Stimulated activated CD8-positive, alpha-beta memory T cell treated with anti-CD3 and anti-CD28 coated beads, Interleukin-2, amount 100 ng/mL, for 48 hours (primary cell): ENCODE measurements around the gene NHERF1.

Source experiments
- DNase-seq, 2 donors: peaks; one replicate each; pipeline ENCODE4 v3.0.0-alpha.2; 2020; ENCODE audit warnings: low read depth in 2 of 2

Gene NHERF1

DNA sequence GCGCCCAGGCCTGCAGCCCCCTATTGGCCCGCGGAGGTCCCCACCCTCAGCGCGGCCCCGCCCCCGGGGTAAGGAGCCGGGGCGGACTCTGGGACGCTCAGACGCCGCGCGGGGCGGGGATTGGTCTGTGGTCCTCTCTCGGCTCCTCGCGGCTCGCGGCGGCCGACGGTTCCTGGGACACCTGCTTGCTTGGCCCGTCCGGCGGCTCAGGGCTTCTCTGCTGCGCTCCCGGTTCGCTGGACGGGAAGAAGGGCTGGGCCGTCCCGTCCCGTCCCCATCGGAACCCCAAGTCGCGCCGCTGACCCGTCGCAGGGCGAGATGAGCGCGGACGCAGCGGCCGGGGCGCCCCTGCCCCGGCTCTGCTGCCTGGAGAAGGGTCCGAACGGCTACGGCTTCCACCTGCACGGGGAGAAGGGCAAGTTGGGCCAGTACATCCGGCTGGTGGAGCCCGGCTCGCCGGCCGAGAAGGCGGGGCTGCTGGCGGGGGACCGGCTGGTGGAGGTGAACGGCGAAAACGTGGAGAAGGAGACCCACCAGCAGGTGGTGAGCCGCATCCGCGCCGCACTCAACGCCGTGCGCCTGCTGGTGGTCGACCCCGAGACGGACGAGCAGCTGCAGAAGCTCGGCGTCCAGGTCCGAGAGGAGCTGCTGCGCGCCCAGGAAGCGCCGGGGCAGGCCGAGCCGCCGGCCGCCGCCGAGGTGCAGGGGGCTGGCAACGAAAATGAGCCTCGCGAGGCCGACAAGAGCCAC lies at the start of gene NHERF1:
Gene NHERF1 (plus strand): TSS at position 100 of the 750 bp plus-strand sequence. CDS start 219 bp downstream, at position 319.
- peak; percentile 88 to 97 for DNase-seq

DNA sequence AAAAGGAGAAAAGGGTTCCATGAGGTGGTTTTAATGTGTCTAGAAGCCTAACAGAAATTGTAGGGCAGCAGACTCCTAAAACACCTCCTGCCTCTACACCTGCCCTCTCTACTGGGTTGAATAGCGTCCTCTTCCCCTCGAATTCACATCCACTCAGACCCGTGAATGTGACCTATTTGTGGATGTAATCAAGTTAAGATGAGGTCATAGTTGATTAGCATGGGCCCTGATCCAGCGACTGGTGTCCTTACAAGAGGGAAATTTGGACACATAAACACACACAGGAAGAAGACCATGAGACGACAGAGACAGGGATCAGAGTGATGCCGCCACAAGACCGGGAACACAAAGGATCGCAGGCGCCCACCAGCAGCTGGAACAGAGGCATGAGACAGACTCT lies 49.2 kb upstream of the NHERF1 start:
- DNase-seq: no peak

- no peak for DNase-seq
These were observed 46.1 kb upstream of the NHERF1 start for GRCh38 chr17:74702116-74702871.

GRCh38 chr17:74703311-74703710 lies 45.1 kb upstream of the NHERF1 start:
- no peak for DNase-seq

DNA sequence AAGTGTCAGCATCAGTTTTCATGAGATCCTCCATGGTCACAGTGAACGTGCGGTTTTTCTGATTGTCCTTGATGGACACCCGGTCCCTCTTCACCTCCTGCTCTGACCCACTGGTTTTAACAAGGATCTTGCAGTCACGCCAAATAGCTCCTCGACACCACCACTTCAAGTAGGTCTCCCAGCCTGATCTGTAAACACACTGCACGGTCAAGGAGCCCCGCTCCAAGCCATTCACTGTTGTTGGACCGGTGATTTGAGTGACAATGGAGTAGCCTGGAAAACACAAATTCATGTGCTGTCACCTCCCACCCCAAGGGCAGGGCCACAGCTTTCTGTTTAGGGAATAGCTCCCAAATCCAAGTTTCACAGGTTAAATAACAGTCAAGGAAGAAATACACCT lies 43.9 kb upstream of the NHERF1 start:
- no peak for DNase-seq

- no peak for DNase-seq
These were observed 37.2 kb upstream of the NHERF1 start for GRCh38 chr17:74711058-74711824.

GRCh38 chr17:74712301-74712700 lies 36.1 kb upstream of the NHERF1 start:
- DNase-seq: no peak

- DNase-seq: no peak
These were observed 35.7 kb upstream of the NHERF1 start, which contains the start of gene CD300LF for GRCh38 chr17:74712756-74713155. CD300LF (minus strand) TSS chr17:74712923; CDS start chr17:74712866, 57 bp downstream.

DNA sequence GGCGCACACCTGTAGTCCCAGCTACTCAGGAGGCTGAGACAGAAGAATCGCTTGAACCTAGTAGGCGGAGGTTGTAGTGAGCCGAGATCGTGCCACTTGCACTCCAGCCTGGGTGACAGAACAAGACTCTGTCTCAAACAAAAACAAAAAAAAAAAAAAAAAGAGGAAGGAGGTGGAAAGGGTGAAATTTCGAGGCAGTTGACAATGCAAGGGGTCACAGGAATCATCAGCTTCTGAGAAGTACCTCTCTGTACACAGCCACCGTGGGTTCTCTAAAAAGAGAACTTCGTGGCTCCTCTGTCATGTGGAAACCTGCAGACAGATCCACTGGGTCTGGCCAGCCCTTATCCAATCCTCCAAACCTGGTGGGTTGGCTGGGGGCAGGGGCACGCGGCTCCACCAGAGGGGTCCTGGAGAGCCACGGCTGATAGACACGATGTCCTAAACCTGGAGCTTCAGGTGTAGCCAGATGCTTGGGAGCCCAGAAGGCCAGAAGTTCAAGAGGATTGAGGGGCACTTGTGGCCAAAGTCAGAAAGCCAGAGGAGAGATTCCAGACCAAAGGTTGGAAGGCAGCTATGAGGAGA lies 35.2 kb upstream of the NHERF1 start:
- no peak for DNase-seq

- DNase-seq: no peak
These were observed 33.3 kb upstream of the NHERF1 start for GRCh38 chr17:74715144-74715543.

- DNase-seq: no peak
These were observed 27.9 kb upstream of the NHERF1 start for GRCh38 chr17:74720506-74720905.

DNA sequence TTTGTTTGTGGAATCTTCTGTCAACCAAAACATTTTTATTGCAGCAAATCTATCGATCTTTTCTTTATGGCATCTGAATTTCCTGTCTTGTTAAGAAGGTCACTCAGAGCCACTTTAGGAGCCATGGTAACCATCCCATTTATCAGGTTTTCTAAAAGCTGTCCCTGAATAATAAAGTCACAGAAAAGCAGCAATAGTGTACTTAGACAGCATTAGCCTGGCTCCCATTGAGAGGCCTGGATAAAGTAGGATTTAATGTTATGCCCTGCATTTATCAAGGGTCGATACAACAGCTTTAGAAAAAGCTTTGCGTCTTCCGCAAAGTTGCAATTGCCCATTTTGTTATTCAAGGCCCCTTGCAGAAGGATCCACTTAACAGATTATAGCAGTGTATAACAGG lies 25.6 kb upstream of the NHERF1 start:
- no peak for DNase-seq

GRCh38 chr17:74723891-74724290 lies 24.5 kb upstream of the NHERF1 start:
- no peak for DNase-seq

DNA sequence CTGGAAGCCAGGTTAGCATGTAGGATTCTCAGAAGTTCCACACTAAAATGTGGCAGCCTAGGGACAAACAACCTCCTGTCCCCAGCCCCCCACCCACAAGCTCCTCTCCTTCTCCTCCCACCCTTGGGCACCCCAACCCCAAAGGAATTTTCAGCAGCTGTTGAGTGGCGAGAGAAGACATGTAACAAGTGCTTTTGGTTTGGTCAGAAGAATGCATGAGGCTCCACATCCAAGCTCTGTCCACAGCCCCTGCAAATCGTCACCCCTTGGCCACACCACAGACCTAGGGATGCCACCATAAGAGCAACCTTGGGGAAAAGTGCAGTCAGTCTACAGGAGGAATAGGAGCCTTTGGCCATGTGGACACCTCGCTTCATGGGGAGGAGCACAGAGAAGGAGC lies 23.3 kb upstream of the NHERF1 start:
- no peak for DNase-seq

GRCh38 chr17:74728033-74728701 lies 20.3 kb upstream of the NHERF1 start:
- no peak for DNase-seq

DNA sequence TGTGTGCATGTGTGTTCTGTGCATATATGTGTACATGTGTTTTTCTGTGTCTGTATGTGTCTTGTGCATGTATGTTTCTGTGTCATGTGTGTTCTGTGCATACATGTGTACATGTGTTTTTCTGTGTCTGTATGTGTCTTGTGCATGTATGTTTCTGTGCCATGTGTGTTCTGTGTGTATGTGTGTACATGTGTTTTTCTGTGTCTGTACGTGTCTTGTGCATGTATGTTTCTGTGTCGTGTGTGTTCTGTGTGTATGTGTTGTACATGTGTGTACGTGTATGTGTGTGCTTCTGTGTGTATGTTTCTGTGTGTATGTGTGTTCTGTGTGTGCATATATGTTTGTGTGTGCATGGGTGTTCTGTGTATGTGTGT lies 19.7 kb upstream of the NHERF1 start:
- no peak for DNase-seq

GRCh38 chr17:74729368-74729767 lies 19.1 kb upstream of the NHERF1 start:
- no peak for DNase-seq

GRCh38 chr17:74729866-74730265 lies 18.6 kb upstream of the NHERF1 start:
- DNase-seq: no peak

GRCh38 chr17:74730491-74731346 lies 17.7 kb upstream of the NHERF1 start:
- DNase-seq: no peak

DNA sequence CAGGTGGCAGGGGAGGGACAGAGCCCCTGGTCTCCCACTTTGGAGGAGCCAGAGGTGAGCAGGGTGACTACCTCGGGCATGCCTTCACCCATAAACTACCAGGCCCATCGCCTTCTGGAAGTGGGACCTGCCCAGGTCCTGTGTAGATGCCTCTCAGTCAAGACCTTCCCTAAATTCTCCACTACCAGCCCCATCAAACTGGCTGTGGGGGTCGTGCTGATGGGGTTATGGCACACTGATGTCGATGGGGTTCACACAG lies 17.2 kb upstream of the NHERF1 start:
- no peak for DNase-seq
